Stimulated activated CD4-positive, alpha-beta T cell treated with anti-CD3 and anti-CD28 coated beads, Interleukin-4, amount 100 ng/mL, for 1 hour (primary cell): ENCODE measurements around the gene OLFML2A.
"Not testable (repeated sequence)": the region's sequence is repeated elsewhere in the genome, so short reads cannot be mapped to it uniquely, and the experiment has no call there.

Source experiments
- DNase-seq: peaks from one replicate; pipeline ENCODE4 v3.0.0-alpha.2; 2020

Gene OLFML2A

GRCh38 chr9:124761710-124762109 is 15.2 kb upstream of the OLFML2A start:
- DNase-seq: no peak

GRCh38 chr9:124762633-124763032 is 14.3 kb upstream of the OLFML2A start:
- DNase-seq: no peak

GRCh38 chr9:124764774-124765438 is 12.0 kb upstream of the OLFML2A start:
- no peak for DNase-seq

- DNase-seq: no peak
Measured at GRCh38 chr9:124765439-124765835, 11.5 kb upstream of the OLFML2A start.

- no peak for DNase-seq
Measured at GRCh38 chr9:124766326-124766725, 10.6 kb upstream of the OLFML2A start.

GRCh38 chr9:124766815-124767554 is 9.9 kb upstream of the OLFML2A start:
- DNase-seq: no peak

GRCh38 chr9:124767821-124768220 is 9.1 kb upstream of the OLFML2A start:
- DNase-seq: no peak

- no peak for DNase-seq
Measured at GRCh38 chr9:124768334-124768733, 8.6 kb upstream of the OLFML2A start.

- DNase-seq: no peak
Measured at GRCh38 chr9:124768750-124769548, 8.0 kb upstream of the OLFML2A start.

GRCh38 chr9:124769549-124770358 is 7.2 kb upstream of the OLFML2A start:
- DNase-seq: peak; percentile 23

- DNase-seq: peak; percentile 23
Measured at GRCh38 chr9:124770359-124771020, 6.4 kb upstream of the OLFML2A start.

GRCh38 chr9:124771021-124771866 is 5.7 kb upstream of the OLFML2A start, which contains the start of gene NR6A1:
Gene NR6A1 (minus strand): TSS chr9:124771311.
- DNase-seq: peak; percentile 95

GRCh38 chr9:124771867-124772679 is 4.9 kb upstream of the OLFML2A start:
- peak; percentile 44 for DNase-seq

GRCh38 chr9:124772877-124773276 is 4.1 kb upstream of the OLFML2A start:
- not testable (repeated sequence) for DNase-seq

- DNase-seq: no peak
Measured at GRCh38 chr9:124773473-124774128, 3.3 kb upstream of the OLFML2A start.

- peak; percentile 86 for DNase-seq
Measured at GRCh38 chr9:124774129-124774978, 2.6 kb upstream of the OLFML2A start.

- DNase-seq: no peak
Measured at GRCh38 chr9:124776618-124776953, 347 bp upstream of the OLFML2A start.

GRCh38 chr9:124778575-124779367 is 1.8 kb downstream of the OLFML2A start:
- DNase-seq: no peak
